ENCODE measurements around the gene JUNB. TPM values are rescaled to one million over a fixed set of nuclear protein-coding genes. Genes with fewer than 3 reads are reported as not detected.

Gene JUNB
- total RNA-seq, 1 donor from 2014 or later = 1.5 TPM

GRCh38 chr19:12793290-12794195 lies 2.3 kb downstream of the JUNB start:
- TF ChIP-seq, protein P1, sequence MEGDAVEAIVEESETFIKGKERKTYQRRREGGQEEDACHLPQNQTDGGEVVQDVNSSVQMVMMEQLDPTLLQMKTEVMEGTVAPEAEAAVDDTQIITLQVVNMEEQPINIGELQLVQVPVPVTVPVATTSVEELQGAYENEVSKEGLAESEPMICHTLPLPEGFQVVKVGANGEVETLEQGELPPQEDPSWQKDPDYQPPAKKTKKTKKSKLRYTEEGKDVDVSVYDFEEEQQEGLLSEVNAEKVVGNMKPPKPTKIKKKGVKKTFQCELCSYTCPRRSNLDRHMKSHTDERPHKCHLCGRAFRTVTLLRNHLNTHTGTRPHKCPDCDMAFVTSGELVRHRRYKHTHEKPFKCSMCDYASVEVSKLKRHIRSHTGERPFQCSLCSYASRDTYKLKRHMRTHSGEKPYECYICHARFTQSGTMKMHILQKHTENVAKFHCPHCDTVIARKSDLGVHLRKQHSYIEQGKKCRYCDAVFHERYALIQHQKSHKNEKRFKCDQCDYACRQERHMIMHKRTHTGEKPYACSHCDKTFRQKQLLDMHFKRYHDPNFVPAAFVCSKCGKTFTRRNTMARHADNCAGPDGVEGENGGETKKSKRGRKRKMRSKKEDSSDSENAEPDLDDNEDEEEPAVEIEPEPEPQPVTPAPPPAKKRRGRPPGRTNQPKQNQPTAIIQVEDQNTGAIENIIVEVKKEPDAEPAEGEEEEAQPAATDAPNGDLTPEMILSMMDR (IDR thresholded peaks at IDR 0.05) = no peak
- TF ChIP-seq EZH2phosphoT487 (IDR thresholded peaks at IDR 0.05) (no peak), EZH2 (IDR thresholded peaks at IDR 0.05) (no peak)
- Histone ChIP-seq H3K4me3 (peak overlapping the region; percentile 61), H2AFZ (replicated peaks) (no peak overlapping the region), H3K27ac (no peak overlapping the region), H3K4me2 (peak overlapping the region; percentile 84), H3F3A (ENCODE audit: low read depth) (peaks cover 78% of the 10 kb centered on the region), H3K9ac (no peak overlapping the region), H3K79me2 (ENCODE audit: low read depth) (no peaks in the 10 kb centered on the region), H3K36me3 (no peaks in the 10 kb centered on the region), H3K27me3 (peaks cover 39% of the 10 kb centered on the region), H4K20me1 (ENCODE audit: low read depth) (peaks cover 10% of the 10 kb centered on the region), H3K4me1 (peaks cover 30% of the 10 kb centered on the region), H3K9me3 (ENCODE audit: low read depth) (no peaks in the 10 kb centered on the region)
- H3K27ac Mint-ChIP-seq = peak overlapping the region; percentile 53
- H3K4me3 Mint-ChIP-seq = peak overlapping the region; percentile 88
- H3K27me3 Mint-ChIP-seq (ENCODE audit: insufficient read depth, low read depth) = peaks cover 8% of the 10 kb centered on the region
- peaks cover 34% of the 10 kb centered on the region for H3K4me1 Mint-ChIP-seq
- no peaks in the 10 kb centered on the region for H3K9me3 Mint-ChIP-seq
- DNase-seq (ENCODE audit: low spot score) = peak; percentile 97
- H3K36me3 Mint-ChIP-seq = peaks cover 4% of the 10 kb centered on the region

DNA sequence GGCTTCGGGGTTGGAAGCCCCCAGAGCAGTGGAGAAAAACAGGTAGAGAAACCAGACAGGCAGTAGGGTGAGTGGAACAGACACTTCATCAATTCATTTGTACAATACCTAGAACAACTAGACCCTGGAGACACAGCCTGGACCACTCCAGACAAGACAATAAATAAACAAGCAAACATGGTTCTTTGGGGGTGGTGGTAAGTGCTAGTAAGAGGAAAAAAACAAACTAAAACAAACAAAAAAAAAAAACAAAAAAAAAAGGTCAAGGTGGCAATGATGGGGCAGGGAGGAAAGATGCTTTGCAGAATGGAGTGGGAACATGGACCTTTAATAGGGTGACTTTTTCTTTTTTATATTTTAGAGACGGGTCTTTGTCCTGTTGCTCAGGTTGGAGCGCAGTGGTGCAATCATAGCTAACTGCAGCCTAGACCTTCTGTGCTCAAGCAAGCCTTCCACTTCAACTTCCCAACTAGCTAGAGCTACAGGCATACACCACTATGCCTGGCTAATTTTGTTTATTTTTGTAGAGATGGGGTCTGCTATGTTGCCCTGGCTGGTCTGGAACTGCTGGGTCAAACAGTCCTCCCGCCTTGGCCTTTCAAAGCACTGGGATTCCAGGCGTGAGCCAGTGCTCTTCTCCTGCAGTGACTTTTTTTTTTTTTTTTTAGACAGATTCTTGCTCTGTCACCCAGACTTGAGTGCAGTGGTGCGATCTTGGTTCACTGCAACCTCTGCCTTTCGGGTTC lies 3.1 kb downstream of the JUNB start:
- H3K27ac ChIP-seq = no peak overlapping the region
- no peak for DNase-seq (ENCODE audit: low spot score)

DNA sequence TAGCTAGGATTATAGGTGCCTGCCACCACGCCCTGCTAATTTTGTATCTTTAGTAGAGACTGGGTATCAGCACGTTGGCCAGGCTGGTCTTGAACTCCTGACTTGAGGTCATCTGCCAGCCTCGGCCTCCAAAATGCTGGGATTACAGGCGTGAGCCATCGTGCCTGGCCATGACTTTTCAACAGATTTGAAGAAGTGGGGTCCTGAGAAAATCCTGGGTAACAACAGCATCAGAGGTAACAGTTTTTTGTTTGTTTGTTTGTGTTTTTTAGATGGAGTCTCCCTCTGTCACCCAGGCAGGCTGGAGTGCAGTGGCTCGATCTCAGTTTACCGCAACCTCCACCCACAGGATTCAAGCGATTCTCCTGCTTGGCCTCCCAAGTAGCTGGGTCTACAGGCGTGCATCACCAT lies 3.7 kb downstream of the JUNB start:
- no peak overlapping the region for H3K27ac Mint-ChIP-seq
- H3K9me3 ChIP-seq (ENCODE audit: low read depth) = no peaks in the 10 kb centered on the region
- peaks cover 39% of the 10 kb centered on the region for H3K27me3 ChIP-seq
- H3K36me3 Mint-ChIP-seq = peaks cover 7% of the 10 kb centered on the region
- no peak for DNase-seq (ENCODE audit: low spot score)
- no peak overlapping the region for H3K27ac ChIP-seq
- H2AFZ ChIP-seq (replicated peaks) = no peak overlapping the region
- H3K9ac ChIP-seq = no peak overlapping the region
- H3K9me3 Mint-ChIP-seq = no peaks in the 10 kb centered on the region
- H3K79me2 ChIP-seq (ENCODE audit: low read depth) = peaks cover 8% of the 10 kb centered on the region
- H3K36me3 ChIP-seq = no peaks in the 10 kb centered on the region
- peaks cover 6% of the 10 kb centered on the region for H3K27me3 Mint-ChIP-seq (ENCODE audit: insufficient read depth, low read depth)
- peaks cover 23% of the 10 kb centered on the region for H3K4me1 ChIP-seq
- peaks cover 79% of the 10 kb centered on the region for H3F3A ChIP-seq (ENCODE audit: low read depth)
- peaks cover 26% of the 10 kb centered on the region for H3K4me1 Mint-ChIP-seq
- peaks cover 12% of the 10 kb centered on the region for H4K20me1 ChIP-seq (ENCODE audit: low read depth)
- H3K4me2 ChIP-seq = no peak overlapping the region
- no peak overlapping the region for H3K4me3 ChIP-seq
- H3K4me3 Mint-ChIP-seq = peak overlapping the region; percentile 78
- TF ChIP-seq EZH2 (IDR thresholded peaks at IDR 0.05) (no peak), EZH2phosphoT487 (IDR thresholded peaks at IDR 0.05) (no peak)
- TF ChIP-seq, protein P1 (IDR thresholded peaks at IDR 0.05) = no peak

More for the DNA sequence above, 3.1 kb downstream of the JUNB start:
- no peaks in the 10 kb centered on the region for H3K9me3 ChIP-seq (ENCODE audit: low read depth)
- peak overlapping the region; percentile 84 for H3K4me2 ChIP-seq
- Mint-ChIP-seq H3K4me1 (peaks cover 26% of the 10 kb centered on the region), H3K36me3 (peaks cover 4% of the 10 kb centered on the region), H3K27ac (peak overlapping the region; percentile 5), H3K9me3 (no peaks in the 10 kb centered on the region), H3K27me3 (ENCODE audit: insufficient read depth, low read depth) (peaks cover 6% of the 10 kb centered on the region), H3K4me3 (peak overlapping the region; percentile 78)
- H3K79me2 ChIP-seq (ENCODE audit: low read depth) = peaks cover 2% of the 10 kb centered on the region
- peaks cover 10% of the 10 kb centered on the region for H4K20me1 ChIP-seq (ENCODE audit: low read depth)
- H3K36me3 ChIP-seq = no peaks in the 10 kb centered on the region
- no peak overlapping the region for H2AFZ ChIP-seq (replicated peaks)
- H3F3A ChIP-seq (ENCODE audit: low read depth) = peaks cover 77% of the 10 kb centered on the region
- H3K4me1 ChIP-seq = peaks cover 23% of the 10 kb centered on the region
- TF ChIP-seq EZH2phosphoT487 (IDR thresholded peaks at IDR 0.05) (no peak), EZH2 (IDR thresholded peaks at IDR 0.05) (no peak)
- TF ChIP-seq, protein P1 (IDR thresholded peaks at IDR 0.05) = no peak
- H3K27me3 ChIP-seq = peaks cover 39% of the 10 kb centered on the region
- no peak overlapping the region for H3K9ac ChIP-seq
- peak overlapping the region; percentile 61 for H3K4me3 ChIP-seq

Measured in neural progenitor cell (in vitro differentiated cells).